K562 (cell line): ENCODE measurements around the gene OR51B5. TPM values are rescaled to one million over a fixed set of nuclear protein-coding genes. Genes with fewer than 3 reads are reported as not detected.

ENCODE experiments used
- ATAC-seq: fragments of 200-7000 bp; cut with Tn5 transposase; 3 replicates; pipeline ENCODE4 v1.9.1; 2020; ENCODE audit warnings: moderate library complexity
- BruUV-seq: library from RNA; stranded (reverse); fragments of 400-500 nt; replicated peaks from 2 replicates; lab custom pipeline; 2021; lab: Mats Ljungman, UMichigan
- CTCF ChIA-PET: fragments of 300-600 bp; formaldehyde crosslinking; extraction: SDS; loops from one replicate; lab custom pipeline; 2021; ENCODE audit warnings: low intra/inter-chr PET ratio; lab: Yijun Ruan, JAX
- POLR2A ChIA-PET: fragments of 300-600, 350-650 bp; sonication (Branson Sonifier 250); formaldehyde crosslinking; extraction: SDS; loops from one replicate; lab custom pipeline; 2021; ENCODE audit warnings: antibody characterized with exemption, inconsistent platforms; lab: Yijun Ruan, JAX
- DNase-seq, 4 experiments: peaks; one replicate each; pipeline versions ENCODE4 v3.0.0 to v3.0.0-alpha.2; 2011 to 2018; ENCODE audit warnings: low spot score in 3 of 4, mixed read lengths in 3 of 4; ENCODE audit errors: extremely low read depth in 1 of 4
- FAIRE-seq: peaks from 2 replicates; lab custom pipeline; 2011; peaks lifted over from hg19 to GRCh38; lab: Jason Lieb, UNC
- H2AFZ ChIP-seq: 2 replicates; pipeline ENCODE4 v1.6.0; 2011; ENCODE audit warnings: low read depth, low read length, control low read depth, inconsistent platforms
- H3K27ac ChIP-seq: fragments of 200-600 bp; 3 replicates; pipeline ENCODE4 v1.8.0; 2011; ENCODE audit warnings: low read depth, mild to moderate bottlenecking, control low read depth, inconsistent platforms, low read length, moderate library complexity, mixed read lengths; ENCODE audit errors: extremely low read depth
- H3K27me3 ChIP-seq, 2 experiments: fragments of 300-600 bp in 1 of 2; 2 replicates in 1 of 2; 3 replicates in 1 of 2; pipeline versions ENCODE4 v1.6.0 to v1.8.0; 2011; ENCODE audit warnings: inconsistent platforms in 2 of 2, low read length in 2 of 2, mild to moderate bottlenecking in 1 of 2, mixed read lengths in 1 of 2, moderate library complexity in 1 of 2; ENCODE audit not compliant: control insufficient read depth in 2 of 2, insufficient read depth in 2 of 2
- H3K36me3 ChIP-seq: fragments of 300-600 bp; 3 replicates; pipeline ENCODE4 v1.8.0; 2011; ENCODE audit warnings: mild to moderate bottlenecking, low read length, inconsistent platforms; ENCODE audit not compliant: control insufficient read depth, insufficient read depth
- H3K4me1 ChIP-seq, 2 experiments: fragments of 200-600 bp in 1 of 2; replicated peaks in 1 of 2; 2 replicates in 1 of 2; 3 replicates in 1 of 2; pipeline versions ENCODE4 v1.5.1 to v1.8.0; 2011; ENCODE audit warnings: inconsistent platforms in 2 of 2, low read length in 2 of 2, mild to moderate bottlenecking in 1 of 2, mixed read lengths in 1 of 2, moderate library complexity in 1 of 2; ENCODE audit not compliant: control insufficient read depth in 2 of 2, insufficient read depth in 2 of 2
- H3K4me2 ChIP-seq: 2 replicates; pipeline ENCODE4 v1.6.1; 2011; ENCODE audit warnings: low read length, control low read depth, inconsistent platforms, mixed read lengths; ENCODE audit not compliant: insufficient read depth
- H3K4me3 ChIP-seq: fragments of 200-600 bp; sonication (generic), shearing (Covaris generic); 2 replicates; pipeline ENCODE4 v1.5.1; 2016; ENCODE audit warnings: control low read depth, inconsistent platforms
- H3K79me2 ChIP-seq: fragments of 200-600 bp; 3 replicates; pipeline ENCODE4 v1.8.0; 2011; ENCODE audit warnings: low read length, inconsistent platforms; ENCODE audit not compliant: control insufficient read depth, insufficient read depth
- H3K9ac ChIP-seq, 2 experiments: 2 replicates each; pipeline versions ENCODE4 v1.6.0 to v1.6.1; 2011; ENCODE audit warnings: low read depth in 2 of 2, low read length in 2 of 2, control low read depth in 1 of 2, inconsistent platforms in 1 of 2, mild to moderate bottlenecking in 1 of 2, mixed read lengths in 1 of 2; ENCODE audit not compliant: insufficient read depth in 1 of 2
- H3K9me1 ChIP-seq: one replicate; pipeline ENCODE4 v1.6.0; 2011; ENCODE audit warnings: inconsistent platforms, mild to moderate bottlenecking, low read length, moderate library complexity; ENCODE audit not compliant: control insufficient read depth, insufficient read depth
- H3K9me3 ChIP-seq: replicated peaks from 2 replicates; pipeline ENCODE4 v1.5.1; 2011; ENCODE audit warnings: low read depth, low read length, inconsistent platforms; ENCODE audit not compliant: control insufficient read depth, insufficient read depth
- H4K20me1 ChIP-seq: replicated peaks from 2 replicates; pipeline ENCODE4 v1.6.1; 2011; ENCODE audit warnings: low read length, inconsistent platforms, mixed read lengths; ENCODE audit not compliant: control insufficient read depth, insufficient read depth
- CREB1 ChIP-seq, 2 experiments: sonication (generic) in 1 of 2; formaldehyde crosslinking in 1 of 2; IDR thresholded peaks; 2 replicates each; pipeline versions ENCODE4 v1.6.1 to v1.8.0; 2012 to 2022; ENCODE audit warnings: inconsistent platforms in 1 of 2, mild to moderate bottlenecking in 1 of 2, missing genetic modification reagents in 1 of 2, moderate library complexity in 1 of 2
- PCBP2 ChIP-seq: fragments of 200-400 bp; formaldehyde crosslinking; IDR thresholded peaks from 2 replicates; pipeline ENCODE4 v1.6.1; 2018; ENCODE audit warnings: low read length, low read depth, mild to moderate bottlenecking, moderate library complexity; ENCODE audit not compliant: poor library complexity, severe bottlenecking
- RB1 ChIP-seq: fragments of 450-650 bp; IDR thresholded peaks from 2 replicates; pipeline ENCODE4 v1.6.1; 2017; ENCODE audit warnings: low read depth, mild to moderate bottlenecking
- SFPQ ChIP-seq: fragments of 200-400 bp; formaldehyde crosslinking; IDR thresholded peaks from 2 replicates; pipeline ENCODE4 v1.6.1; 2017; ENCODE audit warnings: mild to moderate bottlenecking, low read depth, low read length, moderate library complexity
- TCF7L2 ChIP-seq: fragments of 150-350 bp; IDR thresholded peaks from 2 replicates; pipeline ENCODE4 v1.6.1; 2016; ENCODE audit warnings: low read depth, mild to moderate bottlenecking, low read length, moderate library complexity
- ZNF165 ChIP-seq: fragments of 250-450 bp; sonication (Bioruptor Pico); IDR thresholded peaks from 2 replicates; pipeline ENCODE4 v1.4.0; 2020; ENCODE audit warnings: borderline replicate concordance
- ZNF224 ChIP-seq: sonication (generic); formaldehyde crosslinking; IDR thresholded peaks from 2 replicates; pipeline ENCODE4 v1.8.0; 2022; ENCODE audit warnings: mild to moderate bottlenecking, missing genetic modification reagents
- ZNF347 ChIP-seq: fragments of 450-650 bp; formaldehyde crosslinking; IDR thresholded peaks from 2 replicates; pipeline ENCODE4 v1.4.0; 2020; ENCODE audit warnings: low read depth, mild to moderate bottlenecking, moderate library complexity
- ZNF57 ChIP-seq: fragments of 450-650 bp; formaldehyde crosslinking; IDR thresholded peaks from 2 replicates; pipeline ENCODE4 v1.4.0; 2020; ENCODE audit warnings: mild to moderate bottlenecking, moderate library complexity
- WGBS: fragments of 100-300 bp; shearing (Covaris generic); methylation state at CpG from one replicate; pipeline ENCODE4 v1.1.6; 2016; ENCODE audit warnings: low coverage, mixed read lengths; ENCODE audit not compliant: insufficient coverage; ENCODE audit errors: missing lambda C conversion rate; 5-methylcytosine and 5-hydroxymethylcytosine counted together
- in situ Hi-C: fragments of 300-500 bp; cut with MboI; formaldehyde crosslinking; loops from 4 replicates; pipeline ENCODE4 v1.15.0; 2018; ENCODE audit warnings: inconsistent platforms, mixed read lengths
- intact Hi-C: fragments of 100-400 bp; cut with micrococcal nuclease; formaldehyde crosslinking; loops from 2 replicates; pipeline ENCODE4 v1.14.2; 2022
- polyA plus RNA-seq, 8 experiments: library from polyadenylated mRNA; depleted of rRNA in 4 of 8; stranded (reverse) in 5 of 8; unstranded in 3 of 8; fragments of >200 nt; fragmentation: Nextera tagmentation in 2 of 8; fragmentation: Illumina TruSeq in 1 of 8; extraction: Ambion mirVana in 2 of 8; extraction: Trizol in 1 of 8; gene quantifications; 2 replicates each; pipeline versions ENCODE4 v1.2.1 to v1.2.3, GENCODE V29; 2011 to 2014; ENCODE audit warnings: inconsistent platforms in 1 of 8, missing spikeins in 1 of 8
- total RNA-seq, 7 experiments: library from RNA; depleted of rRNA in 6 of 7; stranded (reverse); fragments of >200 nt in 6 of 7; fragmentation: Illumina TruSeq in 2 of 7; extraction: Trizol in 2 of 7; gene quantifications; 2 replicates each; pipeline versions ENCODE4 v1.2.1 to v1.2.3, GENCODE V29; 2011 to 2021; ENCODE audit warnings: low replicate concordance in 1 of 7

OR51B5 gene
- total and polyA plus RNA-seq, 9 of the 15 experiments (the other 6 are each of a cell fraction or from before 2014, with no cell fraction given): 81.2 to 176 (median 113) TPM

GRCh38 chr11:5368502-5369043 is 25.2 kb upstream of the OR51B5 start:
- in situ Hi-C loops: no loop called here
- no peaks in the 10 kb centered on the region for H3K9me1 ChIP-seq
- TF ChIP-seq ZNF224 (CRISPR knock-in tag) (no peak), ZNF57 (CRISPR knock-in tag) (no peak), PCBP2 (no peak), RB1 (no peak), ZNF165 (no peak), TCF7L2 (no peak), CREB1 (IDR thresholded peaks at IDR 0.05) (no peak), CREB1 (CRISPR knock-in tag; IDR thresholded peaks at IDR 0.05) (no peak), ZNF347 (no peak), SFPQ (no peak)
- H3K4me3 ChIP-seq: no peak overlapping the region
- H3K27me3 ChIP-seq: no peaks in the 10 kb centered on the region
- H4K20me1 ChIP-seq: no peaks in the 10 kb centered on the region
- FAIRE-seq (no peak), DNase-seq (no peak), ATAC-seq (no peak)
- no TSS peak for BruUV-seq
- intact Hi-C loops: loop anchor here (5.0 kb wide), 1 partner anchor 246 kb away; no protein-coding TSS in a partner anchor
- peaks cover 58% of the 10 kb centered on the region for H3K36me3 ChIP-seq
- ChIA-PET CTCF (interaction anchor here (2.0 kb wide), 1 partner anchor 163 kb away, joined by 11 read pairs; no protein-coding TSS in a partner anchor), POLR2A (interaction anchor here (0.6 kb wide), 1 partner anchor 123 kb away, joined by 3 read pairs; no protein-coding TSS in a partner anchor)
- H3K9ac ChIP-seq: no peak overlapping the region
- peaks cover 0 to 26% of the 10 kb centered on the region in 2 experiments; a peak in 2 of 5 replicates for H3K4me1 ChIP-seq
- H3K27ac ChIP-seq: no peak overlapping the region
- WGBS: 63% methylated on average over 3 of the region's 3 CpGs
- H3K4me2 ChIP-seq: no peak overlapping the region
- no peak overlapping the region for H2AFZ ChIP-seq
- H3K79me2 ChIP-seq: peaks cover 92% of the 10 kb centered on the region
- H3K9me3 ChIP-seq: no peaks in the 10 kb centered on the region
